Endothelial cell of umbilical vein (primary cell): Measurements from ENCODE around the gene SLC12A6. TPM values are rescaled to one million over a fixed set of nuclear protein-coding genes. Genes with fewer than 3 reads are reported as not detected.

Source experiments
- BruUV-seq: library from RNA; stranded (reverse); fragments of 400-500 nt; replicated peaks from 2 replicates; lab custom pipeline; 2021; lab: Mats Ljungman, UMichigan
- CTCF ChIA-PET: fragments of 300-600, 350-600 bp; sonication (Branson Sonifier 250); formaldehyde crosslinking; loops from one replicate; lab custom pipeline; 2021; ENCODE audit warnings: antibody characterized with exemption, inconsistent platforms; lab: Charles Lee
- POLR2A ChIA-PET: fragments of 300-600, 350-600 bp; sonication (Branson Sonifier 250); formaldehyde crosslinking; loops from one replicate; lab custom pipeline; 2021; ENCODE audit warnings: antibody characterized with exemption, inconsistent platforms; lab: Charles Lee
- DNase-seq: peaks from one replicate; pipeline ENCODE4 v3.0.0-alpha.2; 2011; ENCODE audit warnings: low read depth, low spot score
- FAIRE-seq: peaks from 2 replicates; lab custom pipeline; 2011; peaks lifted over from hg19 to GRCh38; lab: Jason Lieb, UNC
- H2AFZ ChIP-seq: 2 replicates; pipeline ENCODE4 v1.6.0; 2012; ENCODE audit warnings: low read depth, low read length, control low read depth, inconsistent platforms
- H3K27ac ChIP-seq: 2 replicates; pipeline ENCODE4 v1.5.1; 2011; ENCODE audit warnings: low read depth, mild to moderate bottlenecking, control low read depth, low read length, moderate library complexity; ENCODE audit not compliant: insufficient read depth
- H3K27me3 ChIP-seq, 2 experiments: 2 replicates each; pipeline versions ENCODE4 v1.6.0 to v1.6.1; 2011; ENCODE audit warnings: low read length in 2 of 2, mixed read lengths in 1 of 2; ENCODE audit not compliant: control insufficient read depth in 2 of 2, insufficient read depth in 2 of 2
- H3K36me3 ChIP-seq, 2 experiments: 2 replicates in 1 of 2; 3 replicates in 1 of 2; pipeline ENCODE4 v1.5.1; 2011; ENCODE audit warnings: low read length in 2 of 2, mild to moderate bottlenecking in 1 of 2, moderate library complexity in 1 of 2; ENCODE audit not compliant: control insufficient read depth in 2 of 2, insufficient read depth in 2 of 2; ENCODE audit errors: extremely low read depth in 1 of 2
- H3K4me1 ChIP-seq: 3 replicates; pipeline ENCODE4 v1.5.1; 2011; ENCODE audit warnings: mild to moderate bottlenecking, low read length; ENCODE audit not compliant: control insufficient read depth, insufficient read depth; ENCODE audit errors: extremely low read depth
- H3K4me2 ChIP-seq: 2 replicates; pipeline ENCODE4 v1.6.1; 2011; ENCODE audit warnings: low read length, control low read depth, mixed read lengths; ENCODE audit not compliant: insufficient read depth
- H3K4me3 ChIP-seq, 3 experiments: fragments of 200-600 bp in 1 of 3; sonication (generic), shearing (Covaris generic) in 1 of 3; replicated peaks in 1 of 3; 2 replicates each; pipeline ENCODE4 v1.5.1; 2011 to 2016; ENCODE audit warnings: control low read depth in 3 of 3, low read length in 3 of 3, mild to moderate bottlenecking in 2 of 3, inconsistent platforms in 1 of 3, low read depth in 1 of 3, moderate library complexity in 1 of 3; ENCODE audit not compliant: insufficient read depth in 1 of 3
- H3K79me2 ChIP-seq: 2 replicates; pipeline ENCODE4 v1.6.0; 2012; ENCODE audit warnings: low read length, inconsistent platforms; ENCODE audit not compliant: control insufficient read depth, insufficient read depth
- H3K9ac ChIP-seq: replicated peaks from 2 replicates; pipeline ENCODE3; 2011; ENCODE audit warnings: low read length, control low read depth; ENCODE audit not compliant: insufficient read depth; ENCODE audit errors: extremely low read depth
- H3K9me1 ChIP-seq: replicated peaks from 3 replicates; pipeline ENCODE4 v1.6.0; 2011; ENCODE audit warnings: mild to moderate bottlenecking, low read length; ENCODE audit not compliant: control insufficient read depth, insufficient read depth; ENCODE audit errors: extremely low read depth
- H3K9me3 ChIP-seq: replicated peaks from 2 replicates; pipeline ENCODE4 v1.5.1; 2012; ENCODE audit warnings: low read length, inconsistent platforms; ENCODE audit not compliant: control insufficient read depth, insufficient read depth
- H4K20me1 ChIP-seq: replicated peaks from 2 replicates; pipeline ENCODE3; 2011; ENCODE audit warnings: mild to moderate bottlenecking, low read length; ENCODE audit not compliant: control insufficient read depth, insufficient read depth; ENCODE audit errors: extremely low read depth
- CTCF ChIP-seq, 2 donors: IDR thresholded peaks; 1 replicate in 1 of 2; 2 replicates in 1 of 2; pipeline ENCODE4 v1.5.1; 2011; ENCODE audit warnings: low read length in 2 of 2, mild to moderate bottlenecking in 2 of 2, moderate library complexity in 2 of 2, control low read depth in 1 of 2, inconsistent platforms in 1 of 2, low read depth in 1 of 2; ENCODE audit not compliant: insufficient read depth in 1 of 2; ENCODE audit errors: extremely low read depth in 1 of 2
- EZH2 ChIP-seq: IDR thresholded peaks from 2 replicates; pipeline ENCODE4 v1.6.1; 2012; ENCODE audit warnings: borderline replicate concordance, low read depth, mild to moderate bottlenecking, moderate library complexity, low read length, inconsistent platforms; ENCODE audit not compliant: severe bottlenecking
- FOS ChIP-seq: IDR thresholded peaks from 2 replicates; pipeline ENCODE4 v1.6.1; 2011; ENCODE audit warnings: mild to moderate bottlenecking, low read length, moderate library complexity, borderline replicate concordance; ENCODE audit not compliant: insufficient read depth
- GATA2 ChIP-seq: IDR thresholded peaks from 2 replicates; pipeline ENCODE4 v1.7.0; 2011; ENCODE audit warnings: low read depth, mild to moderate bottlenecking, moderate library complexity, mixed read lengths, low read length; ENCODE audit not compliant: insufficient read length, insufficient read depth
- JUN ChIP-seq: IDR thresholded peaks from 2 replicates; pipeline ENCODE4 v1.6.1; 2011; ENCODE audit warnings: borderline replicate concordance, low read depth; ENCODE audit not compliant: insufficient read length, insufficient read depth
- MAX ChIP-seq: IDR thresholded peaks from 2 replicates; pipeline ENCODE4 v1.6.1; 2011; ENCODE audit not compliant: insufficient read depth, insufficient read length
- MYC ChIP-seq: IDR thresholded peaks from one replicate; pipeline ENCODE4 v1.6.1; 2011; ENCODE audit warnings: mild to moderate bottlenecking, low read depth, low read length
- POLR2A ChIP-seq: IDR thresholded peaks from 2 replicates; pipeline ENCODE4 v1.6.1; 2012; ENCODE audit warnings: low read depth, mild to moderate bottlenecking, control low read depth, low read length
- POLR2AphosphoS5 ChIP-seq: IDR thresholded peaks from 2 replicates; pipeline ENCODE4 v1.6.1; 2012; ENCODE audit warnings: low read depth, mild to moderate bottlenecking, control low read depth, low read length, moderate library complexity; ENCODE audit not compliant: insufficient read depth
- dilution Hi-C: fragments of 300-500 bp; cut with MboI; formaldehyde crosslinking; loops from one replicate; pipeline ENCODE4 v1.15.0; 2019; ENCODE audit warnings: low sequenced_read_pairs; ENCODE audit not compliant: extremely low pct_ligation_motif_present
- intact Hi-C: fragments of 100-400 bp; cut with micrococcal nuclease; formaldehyde crosslinking; loops from one replicate; pipeline ENCODE4 v1.10.0; 2022
- polyA plus RNA-seq, 4 experiments: library from polyadenylated mRNA; depleted of rRNA in 3 of 4; stranded (reverse) in 3 of 4; unstranded in 1 of 4; fragments of >200 nt; gene quantifications; 2 replicates each; pipeline versions ENCODE4 v1.2.1 to v1.2.3, GENCODE V29; 2011 to 2012; ENCODE audit warnings: missing spikeins in 1 of 4
- total RNA-seq: library from RNA; stranded (reverse); gene quantifications from 2 replicates; pipeline ENCODE4 v1.2.3, GENCODE V29; 2021

The SLC12A6 gene
- total and polyA plus RNA-seq, 2 donors (not counting 3 experiments of a cell fraction or from before 2014, with no cell fraction given), result 21.4 to 27.1 TPM

- H2AFZ ChIP-seq, result no peak overlapping the region
- ChIA-PET CTCF (interaction anchor here (0.9 to 3.9 kb wide), 5 partner anchors 10 to 175 kb away, joined by 3 to 12 read pairs (median 3); no protein-coding TSS in a partner anchor), POLR2A (no interaction called here)
- no peak overlapping the region for H3K4me3 ChIP-seq
- DNase-seq (no peak), FAIRE-seq (no peak)
- intact Hi-C loops, result no loop called here
- no peaks in the 10 kb centered on the region for H3K9me3 ChIP-seq
- H3K27ac ChIP-seq, result no peak overlapping the region
- H3K4me1 ChIP-seq, result no peaks in the 10 kb centered on the region
- H3K27me3 ChIP-seq, result no peaks in the 10 kb centered on the region
- dilution Hi-C loops, result no loop called here
- H4K20me1 ChIP-seq, result no peaks in the 10 kb centered on the region
- no peak overlapping the region for H3K9ac ChIP-seq
- no peaks in the 10 kb centered on the region for H3K36me3 ChIP-seq
- no TSS peak for BruUV-seq
- TF ChIP-seq CTCF (IDR thresholded peaks at IDR 0.05; ENCODE audit: extremely low read depth in 1 of 2, insufficient read depth in 1 of 2, low read depth in 1 of 2, low read length in 2 of 2), result no peak
- no peak for TF ChIP-seq MYC
- no peak for TF ChIP-seq MAX
- TF ChIP-seq EZH2, result no peak
- no peak for TF ChIP-seq POLR2AphosphoS5
- TF ChIP-seq JUN, result no peak
- no peak for TF ChIP-seq GATA2
- no peak for TF ChIP-seq FOS
- TF ChIP-seq POLR2A, result no peak
- no peaks in the 10 kb centered on the region for H3K79me2 ChIP-seq
- H3K9me1 ChIP-seq, result no peaks in the 10 kb centered on the region
- no peak overlapping the region for H3K4me2 ChIP-seq
These were observed 52.6 kb downstream of the SLC12A6 start for GRCh38 chr15:34284937-34285336.
